ENCODE results near the gene NKAIN2.
"Not testable (repeated sequence)": the region's sequence is repeated elsewhere in the genome, so short reads cannot be mapped to it uniquely, and the experiment has no call there.

NKAIN2 gene

GRCh38 chr6:124147621-124148020 lies 344.0 kb downstream of the NKAIN2 start:
- no peak for TF ChIP-seq CTCF (IDR thresholded peaks at IDR 0.05)
- H3K27ac ChIP-seq = no peak overlapping the region

- H3K27ac ChIP-seq = no peak overlapping the region
- no peak for TF ChIP-seq CTCF (IDR thresholded peaks at IDR 0.05)
Measured at GRCh38 chr6:124148236-124148957, 344.7 kb downstream of the NKAIN2 start.

- TF ChIP-seq CTCF (IDR thresholded peaks at IDR 0.05) (no peak), ZFX (IDR thresholded peaks at IDR 0.05; ENCODE audit: borderline replicate concordance) (no peak)
Measured at GRCh38 chr6:124149646-124150045, 346.0 kb downstream of the NKAIN2 start.

GRCh38 chr6:124158024-124158423 lies 354.4 kb downstream of the NKAIN2 start:
- no peak for TF ChIP-seq CTCF (IDR thresholded peaks at IDR 0.05)
- TF ChIP-seq ZFX (IDR thresholded peaks at IDR 0.05; ENCODE audit: borderline replicate concordance) = no peak
- no peak overlapping the region for H3K27ac ChIP-seq

More at GRCh38 chr6:124149646-124150045, 346.0 kb downstream of the NKAIN2 start:
- no peak overlapping the region for H3K27ac ChIP-seq

GRCh38 chr6:124163676-124164075 lies 360.0 kb downstream of the NKAIN2 start:
- H3K27ac ChIP-seq = no peak overlapping the region
- TF ChIP-seq ZFX (IDR thresholded peaks at IDR 0.05; ENCODE audit: borderline replicate concordance) = no peak
- TF ChIP-seq CTCF (IDR thresholded peaks at IDR 0.05) = no peak

- no peak for TF ChIP-seq CTCF (IDR thresholded peaks at IDR 0.05)
- no peak for TF ChIP-seq ZFX (IDR thresholded peaks at IDR 0.05; ENCODE audit: borderline replicate concordance)
- H3K27ac ChIP-seq = no peak overlapping the region
Measured at GRCh38 chr6:124164343-124164742, 360.7 kb downstream of the NKAIN2 start.

GRCh38 chr6:124167249-124167648 lies 363.6 kb downstream of the NKAIN2 start:
- not testable (repeated sequence) for H3K27ac ChIP-seq

GRCh38 chr6:124190256-124190655 lies 386.6 kb downstream of the NKAIN2 start:
- H3K27ac ChIP-seq = no peak overlapping the region
- TF ChIP-seq ZFX (IDR thresholded peaks at IDR 0.05; ENCODE audit: borderline replicate concordance) (no peak), CTCF (IDR thresholded peaks at IDR 0.05) (no peak)

Data from 22Rv1 (cell line).